PC-3 (cell line): Measurements from ENCODE around the gene ZP1. TPM values are rescaled to one million over a fixed set of nuclear protein-coding genes. Genes with fewer than 3 reads are reported as not detected.

ENCODE experiments used
- ATAC-seq: fragments of 200-7000 bp; cut with Tn5 transposase; 2 replicates; pipeline ENCODE4 v1.9.1; 2020; ENCODE audit warnings: mild to moderate bottlenecking, moderate library complexity
- BruUV-seq: library from RNA; stranded (reverse); fragments of 400-500 nt; replicated peaks from 2 replicates; lab custom pipeline; 2021; lab: Mats Ljungman, UMichigan
- CTCF ChIA-PET: fragments of 300-600 bp; sonication (Branson Sonifier 250); formaldehyde crosslinking; loops from one replicate; lab custom pipeline; 2022; ENCODE audit warnings: antibody characterized with exemption; lab: Charles Lee
- POLR2A ChIA-PET: fragments of 300-600 bp; sonication (Branson Sonifier 250); formaldehyde crosslinking; loops from one replicate; lab custom pipeline; 2022; ENCODE audit warnings: antibody characterized with exemption; ENCODE audit not compliant: unreplicated experiment; lab: Charles Lee
- DNase-seq: peaks from one replicate; pipeline ENCODE4 v3.0.0-alpha.2; 2015
- H2AFZ ChIP-seq: fragments of 300-600 bp; sonication (generic); 2 replicates; pipeline ENCODE4 v1.6.0; 2016; ENCODE audit warnings: antibody characterized with exemption, low read length
- H3F3A ChIP-seq: fragments of 300-600 bp; sonication (generic); one replicate; pipeline ENCODE4 v1.6.0; 2017; ENCODE audit warnings: antibody characterized with exemption, low read length, control low read depth, mild to moderate bottlenecking; ENCODE audit not compliant: unreplicated experiment
- H3K27ac ChIP-seq: fragments of 300-600 bp; sonication (generic); 2 replicates; pipeline ENCODE4 v1.5.1; 2016; ENCODE audit warnings: mild to moderate bottlenecking, low read length
- H3K27me3 ChIP-seq: fragments of 300-600 bp; sonication (generic); 2 replicates; pipeline ENCODE4 v1.6.1; 2016; ENCODE audit warnings: low read length, mixed read lengths
- H3K36me3 ChIP-seq: fragments of 300-600 bp; sonication (generic); 2 replicates; pipeline ENCODE4 v1.6.1; 2016; ENCODE audit warnings: low read depth, mixed run types, low read length, mixed read lengths
- H3K4me1 ChIP-seq: fragments of 300-600 bp; sonication (generic); 2 replicates; pipeline ENCODE4 v1.5.1; 2016; ENCODE audit warnings: low read length; ENCODE audit not compliant: insufficient read depth
- H3K4me2 ChIP-seq: fragments of 300-600 bp; sonication (generic); 2 replicates; pipeline ENCODE4 v1.6.0; 2016; ENCODE audit warnings: low read length
- H3K4me3 ChIP-seq: fragments of 300-600 bp; sonication (generic); 2 replicates; pipeline ENCODE4 v1.5.1; 2016; ENCODE audit warnings: mild to moderate bottlenecking, low read length, mixed read lengths
- H3K79me2 ChIP-seq: fragments of 300-600 bp; sonication (generic); 2 replicates; pipeline ENCODE4 v1.6.1; 2017; ENCODE audit warnings: low read length, mixed read lengths
- H3K9ac ChIP-seq: fragments of 300-600 bp; sonication (generic); 2 replicates; pipeline ENCODE4 v1.6.0; 2016; ENCODE audit warnings: mild to moderate bottlenecking, low read length
- H3K9me2 ChIP-seq: fragments of 300-600 bp; sonication (generic); replicated peaks from 2 replicates; pipeline ENCODE4 v1.6.1; 2016; ENCODE audit warnings: mixed run types, low read length, mixed read lengths
- H3K9me3 ChIP-seq: fragments of 300-600 bp; sonication (generic); 2 replicates; pipeline ENCODE4 v1.6.1; 2016; ENCODE audit warnings: low read length, mixed read lengths
- H4K20me1 ChIP-seq: fragments of 300-600 bp; sonication (generic); 2 replicates; pipeline ENCODE4 v1.6.1; 2016; ENCODE audit warnings: low read length, mixed read lengths
- CTCF ChIP-seq: fragments of 300-600 bp; sonication (generic); conservative IDR thresholded peaks from 2 replicates; pipeline ENCODE4 v1.5.1; 2017; ENCODE audit warnings: antibody characterized with exemption, low read depth, mild to moderate bottlenecking, low read length
- EZH2 ChIP-seq: fragments of 300-600 bp; sonication (generic); IDR thresholded peaks from one replicate; pipeline ENCODE4 v1.6.1; 2017; ENCODE audit warnings: antibody characterized with exemption, mild to moderate bottlenecking, low read length; ENCODE audit not compliant: unreplicated experiment
- EZH2phosphoT487 ChIP-seq: fragments of 300-600 bp; sonication (generic); IDR thresholded peaks from 2 replicates; pipeline ENCODE4 v1.6.1; 2018; ENCODE audit warnings: mild to moderate bottlenecking, antibody characterized with exemption, low read length, borderline replicate concordance
- intact Hi-C: fragments of 100-400 bp; cut with micrococcal nuclease; formaldehyde crosslinking; loops from 2 replicates; pipeline ENCODE4 v1.9.0; 2023
- total RNA-seq: library from RNA; depleted of rRNA; stranded (reverse); fragments of >200 nt; gene quantifications from 2 replicates; pipeline ENCODE4 v1.2.3, GENCODE V29; 2014

The ZP1 gene
- total RNA-seq, 1 experiment from 2014 or later, result not detected

- TF ChIP-seq EZH2phosphoT487, result no peak
- TF ChIP-seq EZH2, result no peak
- TF ChIP-seq CTCF, result no peak
- intact Hi-C loops, result no loop called here
- H3K9me3 ChIP-seq, result no peaks in the 10 kb centered on the region
- no peaks in the 10 kb centered on the region for H4K20me1 ChIP-seq
- CTCF ChIA-PET, result no interaction called here
- H3K9ac ChIP-seq, result no peak overlapping the region
- peaks cover 16% of the 10 kb centered on the region for H3K4me1 ChIP-seq
- no peak for ATAC-seq
- no peaks in the 10 kb centered on the region for H3F3A ChIP-seq
- no peak overlapping the region for H3K27ac ChIP-seq
- no peak for DNase-seq
- H3K27me3 ChIP-seq, result no peaks in the 10 kb centered on the region
- no TSS peak for BruUV-seq
- POLR2A ChIA-PET, result no interaction called here
- no peak overlapping the region for H3K4me3 ChIP-seq
- H3K36me3 ChIP-seq, result no peaks in the 10 kb centered on the region
- no peak overlapping the region for H3K4me2 ChIP-seq
- H2AFZ ChIP-seq, result no peak overlapping the region
- no peaks in the 10 kb centered on the region for H3K79me2 ChIP-seq
- no peaks in the 10 kb centered on the region for H3K9me2 ChIP-seq
These were observed 5.2 kb upstream of the ZP1 start for GRCh38 chr11:60862171-60862570.

GRCh38 chr11:60863550-60864521 lies 3.5 kb upstream of the ZP1 start:
- CTCF ChIA-PET, result no interaction called here
- POLR2A ChIA-PET, result no interaction called here

More at GRCh38 chr11:60863550-60864521, 3.5 kb upstream of the ZP1 start:
- TF ChIP-seq EZH2phosphoT487 (no peak), CTCF (no peak), EZH2 (no peak)
- Histone ChIP-seq H3K9ac (no peak overlapping the region), H3K27ac (no peak overlapping the region), H3K4me2 (no peak overlapping the region), H4K20me1 (no peaks in the 10 kb centered on the region), H3K4me3 (no peak overlapping the region), H3K9me2 (no peaks in the 10 kb centered on the region), H3F3A (no peaks in the 10 kb centered on the region), H3K4me1 (peaks cover 11% of the 10 kb centered on the region), H3K9me3 (no peaks in the 10 kb centered on the region), H2AFZ (no peak overlapping the region), H3K27me3 (no peaks in the 10 kb centered on the region), H3K79me2 (no peaks in the 10 kb centered on the region), H3K36me3 (no peaks in the 10 kb centered on the region)
- intact Hi-C loops, result no loop called here
- no peak for ATAC-seq
- DNase-seq, result no peak
- no TSS peak for BruUV-seq
